H1 (cell line): ENCODE data around the gene ADK. TPM values are rescaled to one million over a fixed set of nuclear protein-coding genes. Genes with fewer than 3 reads are reported as not detected.

Source experiments
- CTCF ChIA-PET: fragments of 300-600 bp; sonication (Branson Sonifier 250); formaldehyde crosslinking; loops from one replicate; lab custom pipeline; 2021; ENCODE audit not compliant: partially characterized antibody; lab: Charles Lee
- POLR2A ChIA-PET: fragments of 300-600 bp; sonication (Branson Sonifier 250); formaldehyde crosslinking; loops from one replicate; lab custom pipeline; 2021; ENCODE audit warnings: inconsistent platforms; ENCODE audit not compliant: partially characterized antibody; lab: Charles Lee
- DNase-seq, 2 experiments: peaks; one replicate each; pipeline versions ENCODE4 v3.0.0 to v3.0.0-alpha.2; 2010 to 2022; ENCODE audit warnings: low spot score in 2 of 2, low read depth in 1 of 2, mixed read lengths in 1 of 2
- FAIRE-seq: peaks from 2 replicates; lab custom pipeline; 2011; peaks lifted over from hg19 to GRCh38; lab: Jason Lieb, UNC
- H2AFZ ChIP-seq: 2 replicates; pipeline ENCODE4 v1.8.1; 2012; ENCODE audit warnings: low read length, inconsistent platforms
- H2AK5ac ChIP-seq: 2 replicates; pipeline ENCODE4 v1.6.1; 2013; ENCODE audit warnings: low read depth, low read length
- H2BK120ac ChIP-seq: replicated peaks from 2 replicates; pipeline ENCODE3; 2013; ENCODE audit warnings: low read depth, low read length, inconsistent platforms
- H2BK12ac ChIP-seq: 2 replicates; pipeline ENCODE4 v1.6.1; 2013; ENCODE audit warnings: low read depth, low read length
- H2BK15ac ChIP-seq: 2 replicates; pipeline ENCODE4 v1.6.1; 2013; ENCODE audit warnings: low read length
- H2BK20ac ChIP-seq: 2 replicates; pipeline ENCODE4 v1.6.1; 2013; ENCODE audit warnings: low read length
- H2BK5ac ChIP-seq: 2 replicates; pipeline ENCODE4 v1.6.1; 2013; ENCODE audit warnings: low read depth, low read length
- H3K14ac ChIP-seq: 2 replicates; pipeline ENCODE4 v1.6.1; 2013; ENCODE audit warnings: inconsistent platforms; ENCODE audit not compliant: insufficient read length
- H3K18ac ChIP-seq: 2 replicates; pipeline ENCODE4 v1.6.1; 2013; ENCODE audit warnings: low read length; ENCODE audit errors: extremely low read depth
- H3K23ac ChIP-seq: 2 replicates; pipeline ENCODE4 v1.6.1; 2013; ENCODE audit warnings: inconsistent platforms; ENCODE audit not compliant: insufficient read length
- H3K23me2 ChIP-seq: 2 replicates; pipeline ENCODE4 v1.6.1; 2013; ENCODE audit warnings: low read depth, low read length
- H3K27ac ChIP-seq: 2 replicates; pipeline ENCODE4 v1.6.1; 2011; ENCODE audit warnings: low read depth, low read length, inconsistent platforms
- H3K27me3 ChIP-seq, 4 experiments: replicated peaks in 1 of 4; 1 replicate in 1 of 4; 2 replicates in 3 of 4; pipeline versions ENCODE4 v1.6.1 to v1.8.1; 2011 to 2013; ENCODE audit warnings: low read length in 3 of 4, mild to moderate bottlenecking in 3 of 4, inconsistent platforms in 2 of 4, mixed read lengths in 2 of 4, moderate library complexity in 1 of 4; ENCODE audit not compliant: control insufficient read depth in 3 of 4, insufficient read depth in 3 of 4; ENCODE audit errors: extremely low read depth in 1 of 4
- H3K36me3 ChIP-seq, 4 experiments: 2 replicates each; pipeline versions ENCODE4 v1.6.1 to v1.8.1; 2011 to 2013; ENCODE audit warnings: mild to moderate bottlenecking in 4 of 4, low read length in 3 of 4, moderate library complexity in 2 of 4, control low read depth in 1 of 4, inconsistent platforms in 1 of 4; ENCODE audit not compliant: insufficient read depth in 4 of 4, control insufficient read depth in 2 of 4
- H3K4ac ChIP-seq: replicated peaks from 2 replicates; pipeline ENCODE3; 2013; ENCODE audit warnings: low read length, low read depth, mixed read lengths, inconsistent platforms; ENCODE audit not compliant: insufficient read length
- H3K4me1 ChIP-seq, 4 experiments: replicated peaks in 1 of 4; 1 replicate in 1 of 4; 2 replicates in 3 of 4; pipeline versions ENCODE4 v1.6.1 to v1.8.1; 2011 to 2013; ENCODE audit warnings: low read length in 3 of 4, inconsistent platforms in 2 of 4, mixed read lengths in 1 of 4; ENCODE audit not compliant: insufficient read depth in 4 of 4, control insufficient read depth in 3 of 4
- H3K4me2 ChIP-seq, 2 experiments: 2 replicates each; pipeline versions ENCODE4 v1.6.1 to v1.8.1; 2011 to 2013; ENCODE audit warnings: low read depth in 2 of 2, low read length in 2 of 2, control low read depth in 1 of 2, inconsistent platforms in 1 of 2, mild to moderate bottlenecking in 1 of 2; ENCODE audit not compliant: insufficient read depth in 1 of 2
- H3K4me3 ChIP-seq, 4 experiments: fragments of 200-600, 300-600 bp in 1 of 4; sonication (generic), shearing (Covaris generic), sonication (Bioruptor Twin) in 1 of 4; 2 replicates each; pipeline versions ENCODE4 v1.5.1 to v1.8.1; 2011 to 2016; ENCODE audit warnings: low read length in 4 of 4, low read depth in 3 of 4, control low read depth in 2 of 4, inconsistent platforms in 2 of 4, mild to moderate bottlenecking in 2 of 4, mixed read lengths in 1 of 4, moderate library complexity in 1 of 4; ENCODE audit not compliant: insufficient read depth in 2 of 4; ENCODE audit errors: extremely low read depth in 1 of 4
- H3K56ac ChIP-seq: replicated peaks from 2 replicates; pipeline ENCODE3; 2013; ENCODE audit warnings: low read depth, mild to moderate bottlenecking, mixed read lengths, low read length, inconsistent platforms; ENCODE audit not compliant: insufficient read length
- H3K79me1 ChIP-seq: 2 replicates; pipeline ENCODE4 v1.6.1; 2013; ENCODE audit warnings: low read depth, low read length, control low read depth
- H3K79me2 ChIP-seq, 2 experiments: 2 replicates each; pipeline versions ENCODE4 v1.6.1 to v1.8.1; 2012 to 2013; ENCODE audit warnings: low read length in 2 of 2, mild to moderate bottlenecking in 2 of 2, inconsistent platforms in 1 of 2; ENCODE audit not compliant: insufficient read depth in 2 of 2, control insufficient read depth in 1 of 2
- H3K9ac ChIP-seq, 4 experiments: replicated peaks in 1 of 4; 1 replicate in 1 of 4; 2 replicates in 3 of 4; pipeline versions ENCODE4 v1.6.1 to v1.8.1; 2011 to 2013; ENCODE audit warnings: low read depth in 3 of 4, low read length in 3 of 4, control low read depth in 2 of 4, mild to moderate bottlenecking in 2 of 4, moderate library complexity in 2 of 4, inconsistent platforms in 1 of 4; ENCODE audit errors: extremely low read depth in 1 of 4
- H3K9me3 ChIP-seq, 2 experiments: 2 replicates each; pipeline versions ENCODE4 v1.6.1 to v1.8.1; 2012 to 2013; ENCODE audit warnings: mild to moderate bottlenecking in 2 of 2, moderate library complexity in 2 of 2, control low read depth in 1 of 2, inconsistent platforms in 1 of 2, low read depth in 1 of 2, low read length in 1 of 2, mixed read lengths in 1 of 2; ENCODE audit not compliant: insufficient read depth in 2 of 2
- H4K20me1 ChIP-seq, 2 experiments: replicated peaks in 1 of 2; 2 replicates each; pipeline versions ENCODE3 to v1.8.1; 2011 to 2013; ENCODE audit warnings: inconsistent platforms in 2 of 2, low read length in 2 of 2, mild to moderate bottlenecking in 1 of 2; ENCODE audit not compliant: insufficient read depth in 2 of 2, control insufficient read depth in 1 of 2
- H4K5ac ChIP-seq: 2 replicates; pipeline ENCODE4 v1.6.1; 2013; ENCODE audit warnings: low read length, low read depth, mixed read lengths, inconsistent platforms; ENCODE audit not compliant: insufficient read length
- H4K8ac ChIP-seq: 2 replicates; pipeline ENCODE4 v1.8.0; 2013; ENCODE audit warnings: mild to moderate bottlenecking, moderate library complexity, low read length, inconsistent platforms; ENCODE audit not compliant: insufficient read depth; ENCODE audit errors: extremely low read depth
- H4K91ac ChIP-seq: replicated peaks from 2 replicates; pipeline ENCODE3; 2013; ENCODE audit warnings: low read length, mixed read lengths, inconsistent platforms; ENCODE audit not compliant: insufficient read length
- BCL11A ChIP-seq, 2 experiments: IDR thresholded peaks; one replicate each; pipeline ENCODE4 v1.6.1; 2011; ENCODE audit warnings: low read depth in 2 of 2, low read length in 2 of 2, mild to moderate bottlenecking in 2 of 2
- EGR1 ChIP-seq: IDR thresholded peaks from 2 replicates; pipeline ENCODE4 v1.6.1; 2011; ENCODE audit warnings: low read depth, low read length, borderline replicate concordance
- GTF2F1 ChIP-seq: IDR thresholded peaks from 2 replicates; pipeline ENCODE4 v1.6.1; 2012; ENCODE audit warnings: low read depth, low read length, improper control_type of control experiment, borderline replicate concordance
- HDAC6 ChIP-seq: IDR thresholded peaks from one replicate; pipeline ENCODE4 v1.7.1; 2012; ENCODE audit warnings: low read depth, mild to moderate bottlenecking, inconsistent platforms, low read length, moderate library complexity
- KDM1A ChIP-seq: fragments of 200-600, 300-600 bp; sonication (generic); IDR thresholded peaks from 2 replicates; pipeline ENCODE4 v1.7.1; 2016; ENCODE audit warnings: mild to moderate bottlenecking, low read length, borderline replicate concordance
- KDM4A ChIP-seq: IDR thresholded peaks from one replicate; pipeline ENCODE4 v1.7.1; 2012; ENCODE audit warnings: low read depth, mild to moderate bottlenecking, moderate library complexity, low read length, inconsistent platforms; ENCODE audit not compliant: severe bottlenecking
- SP1 ChIP-seq: IDR thresholded peaks from 2 replicates; pipeline ENCODE4 v1.6.1; 2011; ENCODE audit warnings: low read depth, low read length
- SP4 ChIP-seq: IDR thresholded peaks from 2 replicates; pipeline ENCODE4 v1.6.1; 2012; ENCODE audit warnings: low read length, inconsistent platforms
- TAF1 ChIP-seq: IDR thresholded peaks from 2 replicates; pipeline ENCODE4 v1.6.1; 2011; ENCODE audit warnings: mild to moderate bottlenecking, low read depth, low read length
- TCF12 ChIP-seq: IDR thresholded peaks from 2 replicates; pipeline ENCODE4 v1.6.1; 2011; ENCODE audit warnings: low read depth, mild to moderate bottlenecking, low read length
- WGBS, 2 experiments: shearing (Covaris generic) in 1 of 2; methylation state at CpG; one replicate each; pipeline versions ENCODE4 v1.1.6 to v1.1.7; 2013 to 2015; ENCODE audit warnings: low lambda C conversion rate in 2 of 2, mixed read lengths in 2 of 2, inconsistent platforms in 1 of 2, low coverage in 1 of 2, missing lambda C conversion rate in 1 of 2; ENCODE audit not compliant: insufficient replicate concordance in 2 of 2, insufficient coverage in 1 of 2, insufficient read length in 1 of 2; ENCODE audit errors: extremely low coverage in 1 of 2, missing lambda C conversion rate in 1 of 2; 5-methylcytosine and 5-hydroxymethylcytosine counted together
- polyA plus RNA-seq, 7 experiments: library from polyadenylated mRNA; depleted of rRNA in 3 of 7; stranded (reverse) in 5 of 7; unstranded in 2 of 7; fragments of >200 nt in 5 of 7; fragments of 200-250 nt in 2 of 7; gene quantifications; 1 replicate in 5 of 7; 2 replicates in 1 of 7; 4 replicates in 1 of 7; pipeline versions ENCODE4 v1.2.1 to v1.2.3, GENCODE V29; 2011 to 2013; ENCODE audit warnings: missing spikeins in 2 of 7, mixed read lengths in 2 of 7
- total RNA-seq: library from RNA; stranded (reverse); fragmentation: NEBNext Ultra II Directional; extraction: Animal tissue kit (Norgen Biotek cat#: 25700); gene quantifications from 2 replicates; pipeline ENCODE4 v1.2.1, GENCODE V29; 2021
- TF ChIP-seq, protein P1 (sequence below): IDR thresholded peaks from 2 replicates; pipeline ENCODE4 v1.6.1; 2012; ENCODE audit warnings: inconsistent platforms

ADK gene
- total and polyA plus RNA-seq, 2 of the 8 experiments (the other 6 are each of a cell fraction or from before 2014, with no cell fraction given): 12.3 to 42.4 TPM

DNA sequence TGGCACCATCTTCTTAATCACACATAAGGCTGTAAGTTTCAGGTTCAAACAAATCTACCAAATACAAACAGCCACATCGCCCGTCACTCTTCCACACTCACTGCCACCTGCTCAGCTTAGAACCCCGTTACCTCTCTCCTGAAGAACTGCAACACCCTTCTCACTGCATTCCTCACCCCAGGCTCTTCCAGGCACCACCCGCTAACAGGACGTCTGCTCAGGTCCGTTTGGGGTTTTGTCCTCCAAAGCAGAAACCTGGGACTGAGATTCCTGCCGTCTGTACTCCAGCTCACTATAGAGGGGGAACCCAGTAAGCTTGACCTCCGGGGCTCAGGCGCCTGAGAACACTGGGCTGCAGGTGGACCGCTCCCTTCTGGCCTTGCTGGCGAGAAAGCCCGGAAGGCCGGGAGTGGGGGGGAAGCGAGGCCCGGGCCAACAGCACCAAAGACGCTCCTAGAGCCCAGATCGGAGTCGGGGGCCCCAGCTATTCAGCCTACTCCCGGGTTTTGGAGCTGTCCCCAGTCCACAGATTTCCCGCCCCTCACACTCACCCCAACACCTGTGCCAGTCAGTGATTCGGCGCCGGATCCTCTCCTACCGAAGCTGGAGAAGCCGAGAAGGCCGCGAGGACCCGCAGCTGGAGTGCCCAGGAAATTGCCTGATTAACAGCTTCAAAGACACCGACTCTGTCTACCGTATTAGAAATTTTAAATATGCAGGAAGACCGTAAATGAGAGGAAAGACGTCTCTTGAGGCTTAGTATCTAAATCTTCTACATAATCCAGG is 624 bp upstream of the ADK start, which contains the start of gene AP3M1:
AP3M1 (minus strand) TSS at position 625 of the 786 bp plus-strand sequence. CDS start 12,449 bp downstream, outside the sequence.
- Histone ChIP-seq H3K79me1 (no peaks in the 10 kb centered on the region; the same call in none of the 2 replicates), H3K4ac (peak within 1 kb of the TSS; percentile 13), H2BK5ac (peak within 1 kb of the TSS; percentile 96), H4K5ac (peak within 1 kb of the TSS; percentile 99), H3K18ac (peak within 1 kb of the TSS; percentile 94), H2AK5ac (0 out of 2 replicates have a peak within 1 kb of the TSS, but pooled peaks have one; percentile 28), H4K20me1 (peaks cover 0 to 6% of the 10 kb centered on the region in 2 experiments), H4K8ac (peak within 1 kb of the TSS; percentile 98), H3K79me2 (peaks cover 3 to 66% of the 10 kb centered on the region in 2 experiments; a peak in 3 of 4 replicates), H3K9me3 (no peaks in the 10 kb centered on the region), H3K56ac (peak within 1 kb of the TSS; percentile 80), H2BK15ac (no peak within 1 kb of the TSS; the same call in 1 of the 2 replicates), H2BK20ac (no peak within 1 kb of the TSS), H3K4me3 (peak within 1 kb of the TSS; percentile 79 to 98 (median 94)), H2BK120ac (no peak within 1 kb of the TSS), H2BK12ac (peak within 1 kb of the TSS; percentile 86), H3K23ac (no peak within 1 kb of the TSS), H3K27ac (peak within 1 kb of the TSS; percentile 95), H3K23me2 (peaks cover 12% of the 10 kb centered on the region), H2AFZ (peak within 1 kb of the TSS; percentile 81; the same call in 1 of the 2 replicates), H3K36me3 (no peaks in the 10 kb centered on the region), H3K14ac (peak within 1 kb of the TSS; percentile 27), H3K4me1 (peaks cover 0 to 2% (median under 1%) of the 10 kb centered on the region in 4 experiments; a peak in 3 of 7 replicates), H3K27me3 (no peaks in the 10 kb centered on the region), H4K91ac (peak within 1 kb of the TSS; percentile 45), H3K9ac (peak within 1 kb of the TSS; percentile 84 to 98 (median 92)), H3K4me2 (peak within 1 kb of the TSS; percentile 72 to 75)
- CTCF ChIA-PET: interaction anchor here (1.0 to 1.6 kb wide), 6 partner anchors 12 to 69 kb away, joined by 3 to 5 read pairs (median 3); no protein-coding TSS in a partner anchor
- no peak for FAIRE-seq
- peak; percentile 81 to 90 for DNase-seq
- POLR2A ChIA-PET: interaction anchor here (0.7 to 3.1 kb wide), 18 partner anchors 12 to 950 kb away, joined by 3 to 20 read pairs (median 4); no protein-coding TSS in a partner anchor
- whole genome bisulfite sequencing, 2 experiments: 1% methylated on average over 32 of the region's 32 CpGs; no CpG with 5 or more reads in 1 of the 2 experiments
- TF ChIP-seq TAF1: no peak; the same call in 1 of the 2 replicates
- no peak for TF ChIP-seq BCL11A (IDR thresholded peaks at IDR 0.05; ENCODE audit: low read depth in 2 of 2, low read length in 2 of 2)
- no peak for TF ChIP-seq HDAC6
- no peak for TF ChIP-seq GTF2F1
- peak; percentile 62 for TF ChIP-seq KDM4A
- TF ChIP-seq SP4: peak; percentile 100
- 0 out of 2 replicates have a peak, but pooled peaks have one; percentile 26 for TF ChIP-seq EGR1
- TF ChIP-seq, protein P1, sequence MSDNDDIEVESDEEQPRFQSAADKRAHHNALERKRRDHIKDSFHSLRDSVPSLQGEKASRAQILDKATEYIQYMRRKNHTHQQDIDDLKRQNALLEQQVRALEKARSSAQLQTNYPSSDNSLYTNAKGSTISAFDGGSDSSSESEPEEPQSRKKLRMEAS: peak; percentile 7; the same call in 1 of the 2 replicates
- peak; percentile 87 for TF ChIP-seq SP1
- TF ChIP-seq KDM1A: 0 out of 2 replicates have a peak, but pooled peaks have one; percentile 10
- TF ChIP-seq TCF12: 0 out of 2 replicates have a peak, but pooled peaks have one; percentile 39
